GM12874 (cell line): ENCODE data around the gene IGF2R.

Source experiments
- TF ChIP-seq, protein P1 (sequence below): IDR thresholded peaks from 2 replicates; pipeline ENCODE4 v1.5.1; 2011; ENCODE audit warnings: low read depth, mild to moderate bottlenecking, control low read depth, low read length, moderate library complexity; ENCODE audit not compliant: insufficient read depth

Gene IGF2R

DNA sequence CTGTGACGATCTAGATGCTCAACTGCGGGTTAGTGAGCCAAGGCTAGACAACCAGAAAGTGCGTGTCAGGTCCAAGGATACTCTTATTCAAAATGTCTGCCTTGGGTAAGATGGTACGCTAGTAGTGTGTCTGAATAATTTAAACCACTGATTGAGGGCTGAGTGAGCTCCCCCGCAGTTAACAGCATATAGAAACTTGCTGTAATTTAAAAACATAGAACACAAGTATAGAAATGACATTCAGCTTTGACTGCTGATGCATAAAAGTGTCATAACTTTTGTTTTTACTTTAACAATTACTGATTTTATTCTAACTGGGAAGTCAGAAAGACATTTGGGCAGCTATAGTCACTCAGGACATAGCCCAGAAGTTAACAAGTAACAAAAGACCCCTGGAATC lies 107.1 kb downstream of the IGF2R start:
- TF ChIP-seq, protein P1, sequence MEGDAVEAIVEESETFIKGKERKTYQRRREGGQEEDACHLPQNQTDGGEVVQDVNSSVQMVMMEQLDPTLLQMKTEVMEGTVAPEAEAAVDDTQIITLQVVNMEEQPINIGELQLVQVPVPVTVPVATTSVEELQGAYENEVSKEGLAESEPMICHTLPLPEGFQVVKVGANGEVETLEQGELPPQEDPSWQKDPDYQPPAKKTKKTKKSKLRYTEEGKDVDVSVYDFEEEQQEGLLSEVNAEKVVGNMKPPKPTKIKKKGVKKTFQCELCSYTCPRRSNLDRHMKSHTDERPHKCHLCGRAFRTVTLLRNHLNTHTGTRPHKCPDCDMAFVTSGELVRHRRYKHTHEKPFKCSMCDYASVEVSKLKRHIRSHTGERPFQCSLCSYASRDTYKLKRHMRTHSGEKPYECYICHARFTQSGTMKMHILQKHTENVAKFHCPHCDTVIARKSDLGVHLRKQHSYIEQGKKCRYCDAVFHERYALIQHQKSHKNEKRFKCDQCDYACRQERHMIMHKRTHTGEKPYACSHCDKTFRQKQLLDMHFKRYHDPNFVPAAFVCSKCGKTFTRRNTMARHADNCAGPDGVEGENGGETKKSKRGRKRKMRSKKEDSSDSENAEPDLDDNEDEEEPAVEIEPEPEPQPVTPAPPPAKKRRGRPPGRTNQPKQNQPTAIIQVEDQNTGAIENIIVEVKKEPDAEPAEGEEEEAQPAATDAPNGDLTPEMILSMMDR = no peak

DNA sequence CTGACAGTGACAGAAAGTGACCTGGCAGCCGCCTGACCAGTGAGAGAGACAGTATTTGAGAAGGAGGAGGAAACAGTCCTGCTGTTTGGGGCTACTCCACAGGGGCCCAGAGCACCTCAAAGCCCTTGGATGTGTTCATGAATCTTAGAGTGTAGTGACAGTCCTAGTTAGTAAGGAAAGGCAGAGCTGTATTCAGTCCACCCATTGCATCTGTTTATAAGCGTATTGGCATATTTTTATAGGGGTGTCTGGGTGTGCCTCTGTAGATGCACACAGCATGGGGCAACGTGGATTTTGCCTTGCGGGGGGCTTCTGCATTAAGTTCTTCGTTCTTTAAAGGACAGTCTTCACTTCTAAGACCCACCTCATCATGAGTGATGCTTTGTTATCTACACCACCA lies 108.1 kb downstream of the IGF2R start:
- TF ChIP-seq, protein P1 = no peak

DNA sequence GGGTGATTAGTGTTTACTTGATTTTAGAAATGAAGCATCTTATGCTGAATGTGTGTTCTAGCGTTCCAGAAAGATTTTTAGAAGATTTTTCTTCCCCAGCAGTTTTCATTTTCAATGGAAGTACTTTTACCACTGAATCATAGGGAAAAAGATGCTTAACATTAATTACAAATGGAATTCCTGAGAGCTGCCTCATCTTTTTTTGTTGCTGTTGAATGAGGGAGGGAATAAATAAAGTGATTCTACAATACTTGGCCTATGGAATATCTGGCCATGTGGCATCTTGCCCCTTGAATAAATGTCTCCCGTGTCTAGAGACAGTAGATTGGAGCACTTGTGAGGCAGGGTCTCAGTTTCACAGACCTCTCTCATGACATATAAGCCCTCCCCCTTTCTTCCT lies 108.6 kb downstream of the IGF2R start:
- TF ChIP-seq, protein P1 = no peak

DNA sequence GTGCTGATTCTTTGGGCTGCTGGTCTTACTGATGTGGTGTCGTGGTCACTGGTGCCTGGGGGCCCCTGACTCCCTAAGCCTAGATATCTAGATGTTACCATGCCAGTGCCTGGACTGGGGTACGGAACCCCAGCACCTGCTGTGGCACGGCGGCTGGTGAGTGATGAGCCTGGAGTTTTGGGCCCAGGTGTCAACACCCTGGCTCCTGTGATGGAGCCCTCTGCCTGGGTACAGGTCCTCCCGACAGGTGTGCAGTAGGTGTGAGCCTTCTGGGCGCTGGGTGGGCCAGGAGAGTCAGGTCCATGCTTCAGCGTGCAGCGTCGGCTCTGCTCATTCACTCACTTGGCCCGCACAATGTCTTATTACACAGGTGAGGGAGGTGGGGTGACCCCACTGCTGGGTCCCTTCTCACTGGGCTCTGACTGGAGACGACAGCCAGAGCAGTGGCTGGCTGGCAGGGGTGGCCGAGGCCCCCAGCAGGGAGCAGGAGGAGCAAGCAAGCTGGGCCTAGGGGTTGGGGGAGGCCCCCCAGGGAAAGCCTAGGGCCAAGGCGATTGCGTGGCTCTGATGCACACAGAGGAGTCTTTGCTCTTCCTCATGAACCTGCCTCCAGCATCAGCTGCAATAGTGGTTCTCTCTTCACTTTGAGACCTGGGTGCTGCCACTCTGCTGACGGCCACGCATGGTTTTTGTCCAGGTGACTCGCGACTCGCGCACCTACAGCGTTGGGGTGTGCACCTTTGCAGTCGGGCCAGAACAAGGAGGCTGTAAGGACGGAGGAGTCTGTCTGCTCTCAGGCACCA lies 110.2 kb downstream of the IGF2R start:
- TF ChIP-seq, protein P1 = no peak

DNA sequence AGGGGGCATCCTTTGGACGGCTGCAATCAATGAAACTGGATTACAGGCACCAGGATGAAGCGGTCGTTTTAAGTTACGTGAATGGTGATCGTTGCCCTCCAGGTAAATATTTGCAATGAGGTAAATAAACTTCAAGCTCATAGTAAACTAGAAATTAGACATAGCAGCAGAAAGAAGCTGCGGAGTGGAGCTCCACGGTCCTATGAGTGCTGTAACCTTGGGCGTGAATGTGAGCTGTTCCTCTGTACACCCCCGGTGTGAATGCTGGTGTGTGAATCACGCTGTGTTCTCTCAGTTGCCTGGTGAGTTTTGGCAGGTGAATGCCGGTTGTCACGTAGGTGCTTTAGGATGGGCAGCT lies 110.8 kb downstream of the IGF2R start:
- TF ChIP-seq, protein P1 = no peak

DNA sequence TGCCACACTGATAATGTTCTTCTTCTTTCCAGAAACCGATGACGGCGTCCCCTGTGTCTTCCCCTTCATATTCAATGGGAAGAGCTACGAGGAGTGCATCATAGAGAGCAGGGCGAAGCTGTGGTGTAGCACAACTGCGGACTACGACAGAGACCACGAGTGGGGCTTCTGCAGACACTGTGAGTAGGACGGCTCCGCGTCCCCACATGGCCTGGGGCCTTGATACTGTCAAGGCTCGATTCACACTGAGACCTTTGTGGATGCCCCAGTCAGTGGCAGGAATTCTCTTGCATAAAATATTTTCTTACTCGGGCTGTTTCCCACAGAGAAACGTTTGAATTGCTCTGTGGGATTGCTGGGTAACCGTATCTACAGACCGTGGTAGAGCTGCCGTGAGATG lies 111.2 kb downstream of the IGF2R start:
- TF ChIP-seq, protein P1 = no peak

DNA sequence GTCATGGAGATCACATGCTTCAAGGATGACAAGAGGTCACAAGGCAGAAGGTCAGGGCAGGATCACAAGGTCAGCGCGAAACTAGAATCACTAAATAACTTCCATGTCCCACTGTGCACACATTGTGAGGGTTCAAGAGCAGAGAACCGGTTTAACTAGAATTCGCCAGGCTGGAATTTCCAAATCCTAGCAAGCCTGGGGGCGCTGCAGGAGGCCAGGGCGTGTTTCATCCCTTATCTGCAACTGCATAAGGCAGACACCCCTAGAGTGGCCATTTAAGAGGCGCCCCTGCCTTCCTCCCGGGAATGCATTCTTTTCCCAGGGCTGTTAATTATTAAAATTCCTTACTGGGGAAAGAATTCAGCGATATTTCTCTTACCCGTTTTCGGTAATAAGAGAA lies 112.5 kb downstream of the IGF2R start:
- TF ChIP-seq, protein P1 = no peak
